Heart left ventricle (tissue), 13 donors: ENCODE results near the gene SFSWAP.

Experiments
- POLR2A ChIP-seq, 2 donors: fragments of 450-650 bp; IDR thresholded peaks; one replicate each; pipeline ENCODE4 v1.6.1; 2017; ENCODE audit warnings: antibody characterized with exemption in 2 of 2, mild to moderate bottlenecking in 2 of 2, moderate library complexity in 2 of 2
- TF ChIP-seq, protein P1 (sequence below), 12 donors: fragments of 200-600 bp; sonication (generic) in 4 of 12; IDR thresholded peaks; one replicate each; pipeline versions ENCODE4 v1.5.0 to v1.8.0; 2018 to 2022; ENCODE audit warnings: antibody characterized with exemption in 12 of 12, mild to moderate bottlenecking in 5 of 12
- donor health status: ischemic (EF 13 %, LVEDD 7.1; RV severe dilation, severe dysfunction).
- donor health status: DM: no; HTN: yes; CAD: no.
- donor health status: DM: no; HTN: no; CAD: no.
- donor health status: ischemic (EF 25% LVEDD 6.9; RV normal size, moderate dysfunction).
- donor health status: ischemic (EF 25% LVEDD 5.7; RV mildly dilated, moderate dysfunction).
- donor health status: ischemic (EF 35%, LVEDD 5.7; RV mildly dilated, moderate dysfunction).
- donor health status: nonischemic (EF 11% LVEDD 7.7; RV severe dilation, severe dysfunction).
- donor health status: DM: yes; HTN: yes; CAD: no.
- donor health status: PGD.
- donor health status: ischemic (EF 29% LVEDD 5.4; RV normal size, mild dysfunction).
- donor health status: nonischemic (EF 23%, LVEDD 6.1; RV moderate dilation, normal function).

DNA sequence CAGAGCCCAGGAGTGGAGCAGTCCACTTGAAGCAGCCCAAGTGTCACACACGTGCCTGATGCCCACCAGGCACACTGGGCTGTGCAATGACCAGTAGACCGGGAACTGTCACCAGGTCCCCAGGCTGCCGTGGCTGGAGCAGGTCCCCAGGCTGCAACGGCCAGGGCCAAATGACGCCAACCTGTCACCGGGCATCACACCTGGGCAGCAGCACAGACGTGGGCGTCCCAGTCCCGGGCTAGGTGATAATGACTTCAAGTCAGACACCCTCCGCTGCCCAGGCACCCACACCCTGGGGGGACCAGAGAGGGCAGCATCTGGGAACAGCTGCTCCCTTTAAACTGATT lies 86.7 kb downstream of the SFSWAP start:
- TF ChIP-seq, protein P1, sequence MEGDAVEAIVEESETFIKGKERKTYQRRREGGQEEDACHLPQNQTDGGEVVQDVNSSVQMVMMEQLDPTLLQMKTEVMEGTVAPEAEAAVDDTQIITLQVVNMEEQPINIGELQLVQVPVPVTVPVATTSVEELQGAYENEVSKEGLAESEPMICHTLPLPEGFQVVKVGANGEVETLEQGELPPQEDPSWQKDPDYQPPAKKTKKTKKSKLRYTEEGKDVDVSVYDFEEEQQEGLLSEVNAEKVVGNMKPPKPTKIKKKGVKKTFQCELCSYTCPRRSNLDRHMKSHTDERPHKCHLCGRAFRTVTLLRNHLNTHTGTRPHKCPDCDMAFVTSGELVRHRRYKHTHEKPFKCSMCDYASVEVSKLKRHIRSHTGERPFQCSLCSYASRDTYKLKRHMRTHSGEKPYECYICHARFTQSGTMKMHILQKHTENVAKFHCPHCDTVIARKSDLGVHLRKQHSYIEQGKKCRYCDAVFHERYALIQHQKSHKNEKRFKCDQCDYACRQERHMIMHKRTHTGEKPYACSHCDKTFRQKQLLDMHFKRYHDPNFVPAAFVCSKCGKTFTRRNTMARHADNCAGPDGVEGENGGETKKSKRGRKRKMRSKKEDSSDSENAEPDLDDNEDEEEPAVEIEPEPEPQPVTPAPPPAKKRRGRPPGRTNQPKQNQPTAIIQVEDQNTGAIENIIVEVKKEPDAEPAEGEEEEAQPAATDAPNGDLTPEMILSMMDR (IDR thresholded peaks at IDR 0.05), result no peak
- no peak for TF ChIP-seq POLR2A (IDR thresholded peaks at IDR 0.05)
